GM12878 (cell line): ENCODE results near the gene RPS28.

Experiments
- ASH2L ChIP-seq: fragments of 300-600, 200-600 bp; sonication (generic); IDR thresholded peaks from 2 replicates; pipeline ENCODE4 v1.6.1; 2017; ENCODE audit warnings: low read depth, mild to moderate bottlenecking, borderline replicate concordance
- ATF2 ChIP-seq: IDR thresholded peaks from 2 replicates; pipeline ENCODE4 v1.6.1; 2012; ENCODE audit warnings: low read length, inconsistent platforms
- CTCF ChIP-seq, 3 experiments: IDR thresholded peaks in 2 of 3; conservative IDR thresholded peaks in 1 of 3; 2 replicates each; pipeline ENCODE4 v1.5.1; 2011; ENCODE audit warnings: low read depth in 3 of 3, low read length in 3 of 3, mild to moderate bottlenecking in 3 of 3, control low read depth in 2 of 3, moderate library complexity in 2 of 3, inconsistent platforms in 1 of 3, mixed read lengths in 1 of 3; ENCODE audit not compliant: control insufficient read depth in 2 of 3, insufficient read depth in 1 of 3; ENCODE audit errors: extremely low read depth in 1 of 3
- EP300 ChIP-seq, 2 experiments: fragments of 150-350 bp in 1 of 2; IDR thresholded peaks; 2 replicates each; pipeline ENCODE4 v1.6.1; 2011 to 2012; ENCODE audit warnings: low read depth in 2 of 2, low read length in 2 of 2, borderline replicate concordance in 1 of 2, improper control_type of control experiment in 1 of 2, inconsistent platforms in 1 of 2; ENCODE audit not compliant: control insufficient read depth in 1 of 2
- JUNB ChIP-seq: IDR thresholded peaks from 2 replicates; pipeline ENCODE4 v1.6.1; 2016; ENCODE audit warnings: antibody characterized with exemption, mild to moderate bottlenecking
- KDM1A ChIP-seq: fragments of 200-600 bp; sonication (generic); IDR thresholded peaks from 2 replicates; pipeline ENCODE4 v1.6.1; 2016; ENCODE audit warnings: borderline replicate concordance
- MAX ChIP-seq: IDR thresholded peaks from 2 replicates; pipeline ENCODE4 v1.6.1; 2012; ENCODE audit warnings: low read depth, low read length, improper control_type of control experiment
- MEF2A ChIP-seq: IDR thresholded peaks from 2 replicates; pipeline ENCODE4 v1.6.1; 2011; ENCODE audit warnings: low read depth, mild to moderate bottlenecking, low read length, moderate library complexity; ENCODE audit not compliant: insufficient read depth
- MYC ChIP-seq: IDR thresholded peaks from 2 replicates; pipeline ENCODE4 v1.6.1; 2011; ENCODE audit warnings: mild to moderate bottlenecking, low read length, moderate library complexity, inconsistent platforms; ENCODE audit not compliant: insufficient read depth, insufficient replicate concordance, insufficient read length, severe bottlenecking
- POLR2A ChIP-seq: IDR thresholded peaks from 2 replicates; pipeline ENCODE4 v1.6.1; 2011; ENCODE audit warnings: low read depth, mild to moderate bottlenecking, low read length
- POLR2AphosphoS5 ChIP-seq: IDR thresholded peaks from 2 replicates; pipeline ENCODE4 v1.6.1; 2011; ENCODE audit warnings: mild to moderate bottlenecking, low read length, inconsistent platforms
- RCOR1 ChIP-seq: conservative IDR thresholded peaks from 2 replicates; pipeline ENCODE4 v1.6.1; 2012; ENCODE audit warnings: low read depth, low read length, improper control_type of control experiment
- ZNF384 ChIP-seq: IDR thresholded peaks from 2 replicates; pipeline ENCODE4 v1.6.1; 2012; ENCODE audit warnings: low read depth, mild to moderate bottlenecking, low read length, improper control_type of control experiment, borderline replicate concordance
- TF ChIP-seq, protein P1 (sequence below): IDR thresholded peaks from 2 replicates; pipeline ENCODE4 v1.6.1; 2012; ENCODE audit warnings: mild to moderate bottlenecking, low read depth, low read length

DNA sequence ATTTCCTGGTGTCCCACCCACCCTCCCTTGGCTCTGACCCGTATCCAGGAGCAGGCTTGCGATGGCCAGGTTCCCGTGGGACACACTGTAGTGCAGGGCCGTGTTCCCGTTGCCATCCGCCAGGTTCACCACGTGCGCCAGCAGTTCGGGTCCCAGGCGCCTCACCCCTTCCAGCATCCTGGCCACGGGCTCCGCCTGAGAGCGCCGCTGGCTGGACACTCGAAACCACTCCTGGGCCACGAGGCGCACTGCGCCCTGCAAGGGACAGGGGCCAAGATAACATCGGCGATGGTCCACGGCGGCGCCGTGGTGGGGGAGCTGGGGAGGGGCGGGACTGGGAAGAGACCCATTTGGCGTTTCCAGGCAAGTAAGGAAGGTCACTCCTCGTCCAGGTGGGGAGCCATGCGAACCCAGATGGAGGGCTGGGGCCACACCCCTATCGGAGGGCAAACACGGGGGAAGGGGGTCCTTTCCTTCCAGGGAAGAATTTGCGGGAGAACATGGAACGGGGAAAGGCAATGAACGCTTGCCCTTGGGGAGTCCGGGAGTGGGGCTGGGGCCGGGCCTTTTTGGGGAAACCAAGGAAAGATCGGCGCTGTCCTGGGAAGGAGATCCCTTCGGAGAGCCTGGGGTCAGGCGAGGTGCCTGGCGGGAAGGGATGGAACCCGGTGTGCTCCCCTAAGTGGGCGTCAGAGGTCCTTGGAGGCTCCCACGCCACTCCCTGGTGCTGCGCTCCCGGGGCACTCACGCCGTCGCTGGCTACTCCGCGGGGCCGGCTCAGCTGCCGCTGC, 11.9 kb downstream of the RPS28 start:
- TF ChIP-seq, protein P1, sequence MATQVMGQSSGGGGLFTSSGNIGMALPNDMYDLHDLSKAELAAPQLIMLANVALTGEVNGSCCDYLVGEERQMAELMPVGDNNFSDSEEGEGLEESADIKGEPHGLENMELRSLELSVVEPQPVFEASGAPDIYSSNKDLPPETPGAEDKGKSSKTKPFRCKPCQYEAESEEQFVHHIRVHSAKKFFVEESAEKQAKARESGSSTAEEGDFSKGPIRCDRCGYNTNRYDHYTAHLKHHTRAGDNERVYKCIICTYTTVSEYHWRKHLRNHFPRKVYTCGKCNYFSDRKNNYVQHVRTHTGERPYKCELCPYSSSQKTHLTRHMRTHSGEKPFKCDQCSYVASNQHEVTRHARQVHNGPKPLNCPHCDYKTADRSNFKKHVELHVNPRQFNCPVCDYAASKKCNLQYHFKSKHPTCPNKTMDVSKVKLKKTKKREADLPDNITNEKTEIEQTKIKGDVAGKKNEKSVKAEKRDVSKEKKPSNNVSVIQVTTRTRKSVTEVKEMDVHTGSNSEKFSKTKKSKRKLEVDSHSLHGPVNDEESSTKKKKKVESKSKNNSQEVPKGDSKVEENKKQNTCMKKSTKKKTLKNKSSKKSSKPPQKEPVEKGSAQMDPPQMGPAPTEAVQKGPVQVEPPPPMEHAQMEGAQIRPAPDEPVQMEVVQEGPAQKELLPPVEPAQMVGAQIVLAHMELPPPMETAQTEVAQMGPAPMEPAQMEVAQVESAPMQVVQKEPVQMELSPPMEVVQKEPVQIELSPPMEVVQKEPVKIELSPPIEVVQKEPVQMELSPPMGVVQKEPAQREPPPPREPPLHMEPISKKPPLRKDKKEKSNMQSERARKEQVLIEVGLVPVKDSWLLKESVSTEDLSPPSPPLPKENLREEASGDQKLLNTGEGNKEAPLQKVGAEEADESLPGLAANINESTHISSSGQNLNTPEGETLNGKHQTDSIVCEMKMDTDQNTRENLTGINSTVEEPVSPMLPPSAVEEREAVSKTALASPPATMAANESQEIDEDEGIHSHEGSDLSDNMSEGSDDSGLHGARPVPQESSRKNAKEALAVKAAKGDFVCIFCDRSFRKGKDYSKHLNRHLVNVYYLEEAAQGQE = no peak
- no peak for TF ChIP-seq ATF2
- no peak for TF ChIP-seq EP300 (IDR thresholded peaks at IDR 0.05; ENCODE audit: borderline replicate concordance in 1 of 2, control insufficient read depth in 1 of 2, low read depth in 2 of 2, low read length in 2 of 2)
- no peak for TF ChIP-seq POLR2A
- TF ChIP-seq MEF2A = no peak
- no peak for TF ChIP-seq MYC
- no peak for TF ChIP-seq POLR2AphosphoS5
- no peak for TF ChIP-seq KDM1A
- no peak for TF ChIP-seq ZNF384
- no peak for TF ChIP-seq CTCF (IDR thresholded peaks at IDR 0.05 in 2 of 3, conservative IDR thresholded peaks at IDR 0.05 in 1 of 3; ENCODE audit: control insufficient read depth in 2 of 3, extremely low read depth in 1 of 3, insufficient read depth in 1 of 3, low read depth in 3 of 3, low read length in 3 of 3)
- no peak for TF ChIP-seq JUNB
- TF ChIP-seq RCOR1 = no peak
- no peak for TF ChIP-seq ASH2L
- TF ChIP-seq MAX = no peak
